Posterior cingulate gyrus (tissue), 11 donors: Measurements from ENCODE around the gene CHD9.
"Not testable (repeated sequence)": the region's sequence is repeated elsewhere in the genome, so short reads cannot be mapped to it uniquely, and the experiment has no call there.

Source experiments
- DNase-seq, 10 donors: peaks; one replicate each; pipeline versions ENCODE4 v3.0.0 to v3.0.0-alpha.2; 2020 to 2021; ENCODE audit warnings: mixed read lengths in 3 of 10
- intact Hi-C: fragments of 100-400 bp; cut with DNase I; formaldehyde crosslinking; loops from one replicate; pipeline ENCODE4 v1.15.1; 2023

CHD9 gene

DNA sequence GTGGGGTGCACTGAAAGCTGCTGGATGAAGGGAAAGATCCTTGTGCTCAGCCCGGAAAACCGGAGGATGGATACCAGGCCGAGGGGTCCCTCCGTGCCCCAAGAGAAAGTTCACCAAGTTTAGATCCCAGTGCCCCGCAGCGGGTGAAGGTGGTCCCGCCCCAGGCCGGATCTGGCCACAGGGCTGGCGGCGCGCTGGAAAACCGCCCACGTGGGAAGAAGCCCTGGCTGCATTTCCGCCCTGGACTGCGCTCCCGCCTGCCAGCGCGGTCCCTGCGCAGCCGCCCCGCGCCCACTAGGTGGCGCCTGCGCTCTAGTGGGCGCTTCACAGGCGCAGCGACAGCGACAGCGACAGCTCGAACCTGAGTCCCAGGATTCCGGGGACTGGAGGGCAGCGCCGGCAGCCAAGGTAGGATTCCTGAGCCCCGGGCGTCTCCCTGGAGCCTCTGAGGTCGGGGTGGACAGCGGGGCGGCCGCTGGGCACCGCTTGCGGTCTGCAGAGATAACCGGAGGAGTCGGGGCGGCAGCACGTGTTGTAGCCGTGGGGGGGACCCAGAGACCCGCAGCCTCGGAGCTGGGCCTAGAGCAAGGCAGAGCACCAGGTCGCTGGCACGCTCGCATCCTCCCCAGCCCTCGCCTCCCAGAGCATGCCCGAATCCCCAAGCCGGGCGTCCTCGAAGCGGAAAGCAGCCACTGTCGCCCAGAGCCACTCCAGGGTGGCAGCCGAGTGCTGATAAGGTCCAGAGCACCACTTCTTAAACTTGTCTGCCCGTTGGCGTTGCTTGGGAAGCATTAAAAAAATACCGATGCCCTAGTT is at the start of gene CHD9:
CHD9 (plus strand) TSS at position 322 of the 816 bp plus-strand sequence. CDS start 101,099 bp downstream, outside the sequence.
- peak; percentile 59 to 96 (median 75) for DNase-seq
- intact Hi-C loops = loop anchor here (1.0 to 10.0 kb wide), 6 partner anchors 37 to 380 kb away; partner anchors contain the start of gene RBL2

DNA sequence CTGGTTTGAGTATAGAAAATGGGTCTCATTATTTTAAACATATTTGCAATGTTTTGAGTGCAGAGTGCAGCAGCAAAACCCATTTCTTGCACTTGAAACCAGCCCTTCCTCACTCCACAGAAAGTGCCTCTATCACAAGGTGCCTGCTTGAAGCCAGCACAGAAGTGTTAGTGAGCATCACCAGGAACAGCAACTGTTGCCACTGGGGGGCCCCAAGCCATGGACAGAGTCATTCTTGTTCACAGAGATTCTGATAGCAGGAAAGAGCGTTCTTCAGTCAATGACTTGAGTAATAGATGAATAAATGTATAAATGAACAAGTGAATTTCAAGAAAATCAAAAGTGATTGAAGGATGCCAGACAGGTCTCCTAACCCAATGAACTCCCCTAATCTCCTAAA is 47.7 kb upstream of the CHD9 start:
- no peak for DNase-seq
- intact Hi-C loops = no loop called here

- intact Hi-C loops = no loop called here
- no peak for DNase-seq
Measured at GRCh38 chr16:53014287-53014686, 40.5 kb upstream of the CHD9 start.

DNA sequence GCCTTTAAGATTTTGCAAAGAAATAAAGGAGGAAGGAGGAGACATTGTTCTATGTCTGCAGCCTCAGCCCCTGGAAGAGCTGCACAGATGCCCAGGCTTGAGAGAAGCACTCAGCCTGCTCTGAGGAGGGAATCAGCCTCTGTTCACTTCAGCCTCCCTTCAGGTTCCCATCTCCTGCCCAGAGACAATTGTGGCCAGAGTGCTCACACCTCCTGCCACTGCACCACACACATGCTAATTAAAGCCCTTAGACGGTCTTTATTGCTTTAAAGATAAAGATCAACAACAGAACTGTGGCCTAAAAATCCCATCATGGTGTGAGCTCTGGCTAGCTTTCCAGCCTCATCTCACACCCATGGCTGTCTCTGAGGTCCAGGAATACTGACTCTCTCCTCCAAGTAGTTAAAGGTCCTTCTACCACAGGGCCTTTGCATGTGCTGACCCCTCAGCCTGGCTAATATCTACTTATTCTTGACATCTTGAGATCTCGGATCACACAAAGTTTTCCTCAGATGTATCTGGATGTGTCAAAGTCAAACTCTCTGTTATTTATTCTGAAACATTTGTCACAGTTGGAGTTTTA is 35.9 kb upstream of the CHD9 start:
- no peak for DNase-seq
- intact Hi-C loops = no loop called here

GRCh38 chr16:53022374-53022773 is 32.4 kb upstream of the CHD9 start:
- intact Hi-C loops = loop anchor here (2.0 to 10.0 kb wide), 3 partner anchors 108 to 954 kb away; no protein-coding TSS in a partner anchor
- peak in 8 of 10 donors; percentile 20 to 87 (median 44) for DNase-seq

- intact Hi-C loops = loop anchor here (5.0 to 10.0 kb wide), 2 partner anchors 109 to 832 kb away; no protein-coding TSS in a partner anchor
- no peak for DNase-seq
Measured at GRCh38 chr16:53024045-53024444, 30.7 kb upstream of the CHD9 start.

DNA sequence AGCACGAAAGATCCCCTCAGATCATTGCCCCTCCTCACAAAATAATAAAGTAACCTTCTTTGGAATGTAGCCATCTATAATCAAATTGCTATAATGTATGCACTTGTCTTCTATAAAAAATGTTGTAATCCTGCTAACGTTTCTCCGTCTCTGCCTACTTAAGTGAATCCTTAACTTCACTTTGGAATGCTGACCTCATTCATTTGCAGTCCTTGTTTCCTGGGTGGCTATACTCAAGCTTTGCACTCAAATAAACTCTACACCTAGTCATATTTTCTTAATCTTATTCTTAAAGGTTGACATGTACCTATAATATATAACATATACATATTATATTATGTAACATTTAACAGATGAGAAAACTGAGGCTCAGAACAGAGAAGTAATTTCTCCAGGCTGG is 24.8 kb upstream of the CHD9 start:
- intact Hi-C loops = loop anchor here (10.0 kb wide), 1 partner anchor 115 kb away; no protein-coding TSS in a partner anchor

GRCh38 chr16:53031323-53031942 is 23.4 kb upstream of the CHD9 start:
- no peak for DNase-seq
- intact Hi-C loops = no loop called here

More for the DNA sequence above, 24.8 kb upstream of the CHD9 start:
- no peak for DNase-seq

GRCh38 chr16:53034306-53034705 is 20.5 kb upstream of the CHD9 start:
- no peak for DNase-seq
- intact Hi-C loops = no loop called here

DNA sequence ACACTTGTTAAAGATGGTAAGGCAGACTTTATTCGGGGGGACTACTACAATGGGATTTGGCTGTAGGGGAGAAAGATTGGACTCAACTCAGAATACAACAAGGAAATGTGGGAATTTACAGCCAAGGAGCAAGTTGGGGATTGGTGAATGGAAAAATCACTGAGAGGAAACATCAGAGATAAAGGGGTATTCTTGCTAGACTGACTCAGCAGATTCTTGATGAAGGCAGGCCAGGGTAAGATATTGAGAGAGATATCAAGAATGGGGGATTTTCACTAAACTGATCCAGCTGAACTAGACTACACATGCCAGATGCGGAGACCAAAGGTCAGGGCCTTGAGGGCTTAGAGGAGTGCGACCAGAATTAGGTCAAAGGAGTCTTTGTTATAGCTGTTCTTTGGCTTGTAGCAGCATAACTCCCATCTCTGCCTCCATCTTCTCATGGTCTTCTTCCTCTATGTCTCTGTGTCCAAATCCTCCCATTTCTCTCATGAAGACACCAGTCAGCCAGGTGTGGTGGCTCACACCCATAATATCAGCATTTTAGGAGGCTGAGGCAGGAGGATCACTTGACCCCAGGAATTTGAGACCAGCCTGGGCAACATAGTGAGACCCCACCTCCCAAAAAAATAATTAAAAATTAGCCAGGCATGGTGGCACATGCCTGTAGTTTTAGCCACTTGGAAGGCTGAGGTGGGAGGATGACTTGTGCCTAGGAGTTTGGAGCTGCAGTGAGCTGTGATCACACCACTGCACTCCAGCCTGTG is 19.4 kb upstream of the CHD9 start:
- intact Hi-C loops = no loop called here
- DNase-seq = no peak

GRCh38 chr16:53036066-53036465 is 18.7 kb upstream of the CHD9 start:
- no peak for DNase-seq
- intact Hi-C loops = no loop called here

- DNase-seq, intact Hi-C loops: not testable (repeated sequence)
Measured at GRCh38 chr16:53036711-53037110, 18.1 kb upstream of the CHD9 start.

- intact Hi-C loops = no loop called here
- no peak for DNase-seq
Measured at GRCh38 chr16:53040788-53041187, 14.0 kb upstream of the CHD9 start.

GRCh38 chr16:53041320-53042051 is 13.3 kb upstream of the CHD9 start:
- intact Hi-C loops = no loop called here
- DNase-seq = no peak

DNA sequence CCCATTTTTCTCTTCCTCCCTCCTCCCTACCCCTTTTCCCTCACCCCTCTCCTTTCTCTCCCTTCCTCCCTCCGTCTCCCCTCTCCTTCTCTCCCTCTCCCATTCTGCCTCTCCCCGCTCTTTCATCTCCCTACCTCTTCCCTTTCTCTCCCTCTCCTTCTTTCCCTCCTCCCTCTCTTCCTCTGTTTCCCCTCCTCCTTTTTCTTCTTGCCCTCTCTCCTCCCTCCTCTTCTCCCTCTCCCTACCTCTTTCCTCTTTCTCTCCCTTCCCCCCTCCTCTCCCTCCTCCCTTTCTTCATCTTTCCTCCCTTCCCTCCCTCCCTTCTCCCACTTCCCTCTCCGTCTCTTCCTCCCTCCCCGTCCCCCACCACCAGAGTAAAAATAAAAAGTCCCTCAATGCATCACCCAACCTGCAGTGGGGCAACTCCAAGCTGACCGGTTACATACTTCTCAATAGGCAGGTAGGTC is 12.5 kb upstream of the CHD9 start:
- no peak for DNase-seq
- intact Hi-C loops = no loop called here

DNA sequence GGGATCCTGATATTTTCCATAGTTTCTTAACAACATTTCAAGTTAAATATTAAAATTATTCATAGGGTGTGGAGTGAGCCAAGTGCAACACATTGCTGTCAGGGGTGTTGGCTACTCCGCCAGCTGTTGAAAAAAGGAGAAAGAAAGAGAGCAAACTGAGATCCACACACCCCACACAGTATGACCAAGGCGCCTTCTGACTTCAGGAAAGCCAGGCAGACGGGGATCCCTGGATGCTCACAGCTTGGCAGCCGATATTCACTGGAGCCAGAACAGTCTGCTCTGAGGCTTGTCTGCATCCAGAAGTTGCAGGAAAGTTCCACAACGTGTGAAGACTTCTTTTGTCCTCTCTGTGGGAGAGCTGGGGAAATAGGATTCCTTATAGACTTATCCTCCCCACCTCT is 11.4 kb upstream of the CHD9 start:
- intact Hi-C loops = no loop called here
- DNase-seq = peak in 5 of 10 donors; percentile 11 to 80 (median 32)

GRCh38 chr16:53043986-53044601 is 10.7 kb upstream of the CHD9 start:
- intact Hi-C loops = no loop called here
- DNase-seq = no peak

- intact Hi-C loops = no loop called here
- no peak for DNase-seq
Measured at GRCh38 chr16:53045341-53046220, 9.2 kb upstream of the CHD9 start.
